ENCODE results near the gene SKI.

GRCh38 chr1:2213576-2214505 lies 14.3 kb upstream of the SKI start:
- TF ChIP-seq SMC3 (IDR thresholded peaks at IDR 0.05; ENCODE audit: low read depth, low read length) (no peak), CTCF (conservative IDR thresholded peaks at IDR 0.05; ENCODE audit: low read depth, low read length) (no peak), RFX5 (IDR thresholded peaks at IDR 0.05; ENCODE audit: low read depth, low read length) (peak; percentile 50; the same call in 1 of the 2 replicates), BHLHE40 (IDR thresholded peaks at IDR 0.05; ENCODE audit: low read depth, low read length) (peak; percentile 36; the same call in 1 of the 2 replicates), MAFK (IDR thresholded peaks at IDR 0.05; ENCODE audit: low read depth, low read length) (no peak), RAD21 (IDR thresholded peaks at IDR 0.05; ENCODE audit: low read length) (0 out of 2 replicates have a peak, but pooled peaks have one; percentile 18), POLR2A (IDR thresholded peaks at IDR 0.05; ENCODE audit: low read depth, low read length) (no peak), MXI1 (IDR thresholded peaks at IDR 0.05; ENCODE audit: borderline replicate concordance, low read depth, low read length) (0 out of 2 replicates have a peak, but pooled peaks have one; percentile 20), RCOR1 (IDR thresholded peaks at IDR 0.05; ENCODE audit: insufficient replicate concordance, low read length) (no peak), MAZ (IDR thresholded peaks at IDR 0.05; ENCODE audit: borderline replicate concordance, low read depth, low read length) (peak; percentile 90)
